ENCODE measurements around the gene SPACA4. TPM values are rescaled to one million over a fixed set of nuclear protein-coding genes. Genes with fewer than 3 reads are reported as not detected.
A peak's percentile ranks its signal among the peaks of the same experiment; 100 is the strongest.
"Not testable (repeated sequence)": the region's sequence is repeated elsewhere in the genome, so short reads cannot be mapped to it uniquely, and the experiment has no call there.

The SPACA4 gene
- total RNA-seq, 2 experiments from 2014 or later, result not detected

DNA sequence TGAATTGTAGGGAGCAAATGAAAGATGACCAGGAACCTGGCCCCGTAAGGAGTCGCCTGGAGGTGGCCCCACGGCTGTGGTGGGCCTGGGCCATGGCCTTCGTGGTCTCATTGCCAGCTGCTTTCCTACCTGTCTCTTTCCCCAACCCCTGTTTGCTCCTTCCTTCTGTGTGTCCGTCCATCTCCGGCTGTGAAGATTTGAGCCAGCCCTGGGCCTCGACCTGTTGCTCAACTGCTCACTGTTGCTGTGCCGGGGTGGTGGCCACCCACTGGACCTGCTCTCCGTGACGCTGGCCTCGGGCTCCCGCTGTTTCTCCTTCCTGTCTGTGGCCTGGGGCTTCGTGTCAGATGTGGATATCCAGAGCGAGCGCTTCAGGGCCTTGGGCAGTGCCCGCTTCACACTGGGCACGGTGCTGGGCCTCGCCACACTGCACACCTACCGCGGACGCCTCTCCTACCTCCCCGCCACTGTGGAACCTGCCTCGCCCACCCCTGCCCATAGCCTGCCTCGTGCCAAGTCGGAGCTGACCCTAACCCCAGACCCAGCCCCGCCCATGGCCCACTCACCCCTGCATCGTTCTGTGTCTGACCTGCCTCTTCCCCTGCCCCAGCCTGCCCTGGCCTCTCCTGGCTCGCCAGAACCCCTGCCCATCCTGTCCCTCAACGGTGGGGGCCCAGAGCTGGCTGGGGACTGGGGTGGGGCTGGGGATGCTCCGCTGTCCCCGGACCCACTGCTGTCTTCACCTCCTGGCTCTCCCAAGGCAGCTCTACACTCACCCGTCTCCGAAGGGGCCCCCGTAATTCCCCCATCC, 22.1 kb downstream of the SPACA4 start:
- H3K27me3 Mint-ChIP-seq, result no peaks in the 10 kb centered on the region
- DNase-seq (no peak), ATAC-seq (ENCODE audit: low read depth) (no peak)
- H3K27ac Mint-ChIP-seq, result peak overlapping the region; percentile 73
- POLR2A ChIA-PET, result interaction anchor here (1.0 to 1.7 kb wide), 3 partner anchors 10 to 13 kb away, joined by 3 to 9 read pairs (median 3); partner anchors contain the start of genes RPL18 and SPHK2
- peaks cover 4% of the 10 kb centered on the region for H3K36me3 Mint-ChIP-seq
- no peak overlapping the region for H3K4me3 Mint-ChIP-seq
- no peaks in the 10 kb centered on the region for H3K9me3 Mint-ChIP-seq
- H3K4me1 Mint-ChIP-seq, result peaks cover 26% of the 10 kb centered on the region

- Mint-ChIP-seq H3K4me1 (peaks cover 26% of the 10 kb centered on the region), H3K9me3 (no peaks in the 10 kb centered on the region), H3K36me3 (peaks cover 2% of the 10 kb centered on the region), H3K27ac (no peak overlapping the region), H3K4me3 (no peak overlapping the region), H3K27me3 (no peaks in the 10 kb centered on the region)
- ATAC-seq (ENCODE audit: low read depth) (no peak), DNase-seq (no peak)
- POLR2A ChIA-PET, result interaction anchor here (0.9 to 1.0 kb wide), 2 partner anchors 10 to 12 kb away, joined by 3 to 4 read pairs; partner anchors contain the start of genes RPL18 and SPHK2
Observed at GRCh38 chr19:48629297-48629598, 22.7 kb downstream of the SPACA4 start.

DNA sequence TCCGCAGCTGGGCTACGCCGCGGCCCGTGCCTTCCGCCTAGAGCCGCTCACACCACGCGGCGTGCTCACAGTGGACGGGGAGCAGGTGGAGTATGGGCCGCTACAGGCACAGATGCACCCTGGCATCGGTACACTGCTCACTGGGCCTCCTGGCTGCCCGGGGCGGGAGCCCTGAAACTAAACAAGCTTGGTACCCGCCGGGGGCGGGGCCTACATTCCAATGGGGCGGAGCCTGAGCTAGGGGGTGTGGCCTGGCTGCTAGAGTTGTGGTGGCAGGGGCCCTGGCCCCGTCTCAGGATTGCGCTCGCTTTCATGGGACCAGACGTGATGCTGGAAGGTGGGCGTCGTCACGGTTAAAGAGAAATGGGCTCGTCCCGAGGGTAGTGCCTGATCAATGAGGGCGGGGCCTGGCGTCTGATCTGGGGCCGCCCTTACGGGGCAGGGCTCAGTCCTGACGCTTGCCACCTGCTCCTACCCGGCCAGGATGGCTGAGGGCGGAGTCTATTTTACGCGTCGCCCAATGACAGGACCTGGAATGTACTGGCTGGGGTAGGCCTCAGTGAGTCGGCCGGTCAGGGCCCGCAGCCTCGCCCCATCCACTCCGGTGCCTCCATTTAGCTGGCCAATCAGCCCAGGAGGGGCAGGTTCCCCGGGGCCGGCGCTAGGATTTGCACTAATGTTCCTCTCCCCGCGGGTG, 23.2 kb downstream of the SPACA4 start:
- DNase-seq (no peak), ATAC-seq (ENCODE audit: low read depth) (no peak)
- POLR2A ChIA-PET, result interaction anchor here (0.9 kb wide), 1 partner anchor 11 kb away, joined by 4 read pairs; the partner anchor contains the start of genes RPL18 and SPHK2
- H3K9me3 Mint-ChIP-seq, result no peaks in the 10 kb centered on the region
- no peak overlapping the region for H3K27ac Mint-ChIP-seq
- H3K4me1 Mint-ChIP-seq, result peaks cover 25% of the 10 kb centered on the region
- peaks cover 2% of the 10 kb centered on the region for H3K36me3 Mint-ChIP-seq
- H3K4me3 Mint-ChIP-seq, result no peak overlapping the region
- H3K27me3 Mint-ChIP-seq, result no peaks in the 10 kb centered on the region

DNA sequence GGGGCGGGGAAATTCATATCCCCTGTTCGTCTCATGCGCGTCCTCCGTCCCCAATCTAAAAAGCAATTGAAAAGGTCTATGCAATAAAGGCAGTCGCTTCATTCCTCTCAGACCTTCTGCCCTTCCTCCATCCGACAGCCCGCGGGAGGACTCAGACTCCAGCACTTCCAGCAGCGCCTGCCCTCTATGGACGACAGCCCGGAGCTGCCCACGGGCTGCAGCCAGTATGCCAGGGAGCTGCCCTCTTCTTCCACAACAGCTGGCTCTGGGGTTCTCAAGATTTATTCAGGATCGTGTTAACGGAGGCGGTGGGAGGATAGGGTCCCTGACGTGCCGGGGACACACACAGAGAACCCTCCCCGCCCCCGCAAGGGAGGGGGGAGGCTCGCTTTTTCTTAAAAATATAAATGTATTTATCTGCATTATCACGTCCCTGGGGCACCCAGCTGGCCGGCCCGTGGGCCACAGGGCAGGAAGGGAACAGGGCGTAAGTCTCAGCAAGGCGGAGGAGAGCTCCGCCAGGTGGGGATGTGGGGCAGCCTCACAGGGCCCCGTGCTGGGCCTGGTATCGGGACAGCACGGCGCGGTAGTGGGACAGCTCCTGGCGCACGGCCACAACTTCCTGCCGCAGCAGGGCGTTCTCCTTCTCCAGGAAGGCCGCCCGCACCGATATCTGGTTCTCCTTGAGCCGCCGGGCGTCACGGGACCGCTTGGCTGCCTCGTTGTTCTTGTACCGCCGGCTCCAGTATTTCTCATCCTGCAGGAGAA, 23.9 kb downstream of the SPACA4 start:
- Mint-ChIP-seq H3K4me1 (peaks cover 26% of the 10 kb centered on the region), H3K4me3 (no peak overlapping the region), H3K9me3 (no peaks in the 10 kb centered on the region), H3K36me3 (peaks cover 2% of the 10 kb centered on the region), H3K27ac (no peak overlapping the region), H3K27me3 (no peaks in the 10 kb centered on the region)
- DNase-seq (no peak), ATAC-seq (ENCODE audit: low read depth) (no peak)
- POLR2A ChIA-PET, result interaction anchor here (0.6 to 0.7 kb wide), 2 partner anchors 11 to 15 kb away, joined by 3 read pairs; partner anchors contain the start of genes CA11, RPL18 and SPHK2

GRCh38 chr19:48631225-48631624, 24.7 kb downstream of the SPACA4 start:
- no peak for DNase-seq

GRCh38 chr19:48632286-48632685, 25.7 kb downstream of the SPACA4 start:
- not testable (repeated sequence) for ATAC-seq (ENCODE audit: low read depth); H3K4me3 Mint-ChIP-seq; DNase-seq; H3K9me3 Mint-ChIP-seq; H3K36me3 Mint-ChIP-seq; H3K27me3 Mint-ChIP-seq
- peak overlapping the region; percentile 34 for H3K27ac Mint-ChIP-seq
- peaks cover 21% of the 10 kb centered on the region for H3K4me1 Mint-ChIP-seq
- POLR2A ChIA-PET, result interaction anchor here (2.7 to 3.3 kb wide), 2 partner anchors 9 to 12 kb away, joined by 23 to 37 read pairs; partner anchors contain the start of genes RPL18 and SPHK2

More at GRCh38 chr19:48631225-48631624, 24.7 kb downstream of the SPACA4 start:
- H3K4me1 Mint-ChIP-seq, result peaks cover 25% of the 10 kb centered on the region
- no peak overlapping the region for H3K4me3 Mint-ChIP-seq
- no peak for ATAC-seq (ENCODE audit: low read depth)
- H3K27me3 Mint-ChIP-seq, result no peaks in the 10 kb centered on the region
- H3K36me3 Mint-ChIP-seq, result peaks cover 4% of the 10 kb centered on the region
- no peak overlapping the region for H3K27ac Mint-ChIP-seq
- POLR2A ChIA-PET, result interaction anchor here (0.7 to 0.9 kb wide), 2 partner anchors 10 to 12 kb away, joined by 3 read pairs; partner anchors contain the start of genes RPL18 and SPHK2
- H3K9me3 Mint-ChIP-seq, result no peaks in the 10 kb centered on the region

DNA sequence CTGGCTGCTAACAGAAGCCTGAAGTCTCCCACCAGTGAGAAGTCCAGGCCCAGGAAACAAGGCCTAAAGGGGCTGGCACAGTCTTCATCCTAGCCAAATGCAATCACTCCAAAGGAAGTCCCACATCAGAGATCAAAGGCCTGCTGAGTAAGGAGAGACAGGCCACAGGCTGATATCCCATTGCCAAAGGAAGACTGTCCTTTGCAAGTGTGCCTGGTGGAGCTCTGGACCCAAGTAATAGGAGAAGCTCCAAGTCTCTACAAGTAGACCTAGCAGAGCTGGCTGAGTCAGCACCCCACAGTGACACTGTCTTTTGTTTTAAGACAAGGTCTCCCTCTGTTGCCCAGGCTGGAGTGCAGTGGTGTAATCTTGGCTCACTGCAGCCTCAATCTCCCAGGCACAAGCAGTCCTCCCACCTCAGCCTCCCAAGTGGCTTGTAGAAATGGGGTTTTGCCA, 26.2 kb downstream of the SPACA4 start:
- H3K27ac Mint-ChIP-seq, result peak overlapping the region; percentile 34
- ATAC-seq (ENCODE audit: low read depth), result no peak
- H3K36me3 Mint-ChIP-seq, result peaks cover 4% of the 10 kb centered on the region
- peaks cover 21% of the 10 kb centered on the region for H3K4me1 Mint-ChIP-seq
- H3K27me3 Mint-ChIP-seq, result no peaks in the 10 kb centered on the region
- POLR2A ChIA-PET, result interaction anchor here (2.7 to 3.3 kb wide), 2 partner anchors 10 to 13 kb away, joined by 23 to 37 read pairs; partner anchors contain the start of genes RPL18 and SPHK2
- DNase-seq, result no peak
- H3K9me3 Mint-ChIP-seq, result no peaks in the 10 kb centered on the region
- H3K4me3 Mint-ChIP-seq, result no peak overlapping the region

DNA sequence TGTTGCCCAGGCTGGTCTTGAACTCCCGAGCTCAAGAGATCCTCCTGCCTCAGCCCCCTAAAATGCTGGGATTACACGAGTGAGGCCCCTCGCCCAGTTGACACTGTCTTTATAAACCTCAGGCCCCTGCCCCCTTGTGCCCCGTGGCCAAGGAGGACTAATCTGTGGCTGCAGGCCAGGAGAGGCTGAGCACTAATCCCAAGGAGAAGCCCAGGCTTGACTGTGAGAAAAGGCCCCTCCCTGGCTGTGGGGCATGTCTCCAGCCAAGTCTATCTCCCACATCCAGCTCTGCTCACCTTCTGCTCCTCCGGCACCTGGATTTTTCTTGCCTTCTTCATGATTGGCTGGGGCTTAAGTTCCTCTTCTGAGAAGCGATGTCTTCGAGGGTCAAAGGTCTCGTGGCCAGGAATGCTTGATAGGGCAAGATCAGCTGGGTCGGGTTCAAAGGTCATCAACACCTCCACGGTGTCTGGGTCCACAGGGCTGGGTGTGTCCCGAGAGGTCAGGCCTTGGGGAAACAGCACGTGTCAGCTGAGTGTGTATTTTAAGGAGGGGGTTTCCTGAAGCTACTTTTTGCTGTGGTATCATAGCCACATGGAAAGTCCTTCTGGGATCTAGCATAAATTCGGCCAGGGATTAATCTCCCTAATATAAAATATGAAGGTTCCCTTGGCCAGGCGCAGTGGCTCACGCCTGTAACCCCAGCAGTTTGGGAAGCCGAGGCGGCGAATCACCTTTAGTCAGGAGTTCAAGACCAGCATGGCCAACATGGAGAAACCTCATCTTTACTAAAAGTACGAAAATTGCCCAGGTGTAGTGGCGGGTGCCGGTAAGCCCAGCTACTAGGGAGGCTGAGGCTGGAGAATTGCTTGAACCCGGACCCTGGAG, 26.9 kb downstream of the SPACA4 start:
- H3K4me3 Mint-ChIP-seq, result peak overlapping the region; percentile 83
- POLR2A ChIA-PET, result interaction anchor here (1.5 to 3.3 kb wide), 5 partner anchors 10 to 80 kb away, joined by 3 to 37 read pairs (median 10); partner anchors contain the start of genes CA11, RPL18 and SPHK2
- ATAC-seq (ENCODE audit: low read depth) (no peak), DNase-seq (no peak)
- peak overlapping the region; percentile 34 for H3K27ac Mint-ChIP-seq
- H3K36me3 Mint-ChIP-seq, result peaks cover 5% of the 10 kb centered on the region
- peaks cover 26% of the 10 kb centered on the region for H3K4me1 Mint-ChIP-seq
- no peaks in the 10 kb centered on the region for H3K27me3 Mint-ChIP-seq
- peaks cover 1% of the 10 kb centered on the region for H3K9me3 Mint-ChIP-seq

DNA sequence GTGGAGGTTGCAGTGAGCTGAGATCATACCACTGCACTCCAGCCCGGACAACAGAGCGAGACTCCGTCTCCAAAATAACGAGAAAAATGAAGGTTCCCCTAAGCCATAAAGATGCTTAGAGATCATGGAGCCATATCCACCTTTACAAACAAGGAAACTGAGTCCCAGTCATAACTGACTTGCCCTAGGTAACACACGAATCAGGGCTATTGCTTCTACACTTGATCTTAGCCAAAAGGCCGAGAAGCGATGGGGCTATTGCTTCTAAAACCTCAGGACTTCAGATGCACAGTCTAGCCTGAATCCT, 27.4 kb downstream of the SPACA4 start:
- Mint-ChIP-seq H3K4me3 (peak overlapping the region; percentile 83), H3K27me3 (no peaks in the 10 kb centered on the region), H3K9me3 (peaks cover 4% of the 10 kb centered on the region), H3K4me1 (peaks cover 32% of the 10 kb centered on the region), H3K36me3 (peaks cover 9% of the 10 kb centered on the region), H3K27ac (peak overlapping the region; percentile 85)
- DNase-seq, result no peak
- no peak for ATAC-seq (ENCODE audit: low read depth)
- POLR2A ChIA-PET, result interaction anchor here (1.5 to 3.3 kb wide), 5 partner anchors 11 to 79 kb away, joined by 3 to 37 read pairs (median 10); partner anchors contain the start of genes CA11, RPL18 and SPHK2

- H3K27me3 Mint-ChIP-seq, result no peaks in the 10 kb centered on the region
- DNase-seq (peak; percentile 90), ATAC-seq (ENCODE audit: low read depth) (peak; percentile 15)
- H3K4me3 Mint-ChIP-seq, result peak overlapping the region; percentile 83
- H3K27ac Mint-ChIP-seq, result peak overlapping the region; percentile 85
- H3K4me1 Mint-ChIP-seq, result peaks cover 36% of the 10 kb centered on the region
- H3K36me3 Mint-ChIP-seq, result peaks cover 9% of the 10 kb centered on the region
- POLR2A ChIA-PET, result interaction anchor here (1.5 to 3.3 kb wide), 5 partner anchors 11 to 78 kb away, joined by 3 to 37 read pairs (median 10); partner anchors contain the start of genes CA11, RPL18 and SPHK2
- H3K9me3 Mint-ChIP-seq, result peaks cover 4% of the 10 kb centered on the region
Observed at GRCh38 chr19:48634424-48635262, 28.1 kb downstream of the SPACA4 start.

DNA sequence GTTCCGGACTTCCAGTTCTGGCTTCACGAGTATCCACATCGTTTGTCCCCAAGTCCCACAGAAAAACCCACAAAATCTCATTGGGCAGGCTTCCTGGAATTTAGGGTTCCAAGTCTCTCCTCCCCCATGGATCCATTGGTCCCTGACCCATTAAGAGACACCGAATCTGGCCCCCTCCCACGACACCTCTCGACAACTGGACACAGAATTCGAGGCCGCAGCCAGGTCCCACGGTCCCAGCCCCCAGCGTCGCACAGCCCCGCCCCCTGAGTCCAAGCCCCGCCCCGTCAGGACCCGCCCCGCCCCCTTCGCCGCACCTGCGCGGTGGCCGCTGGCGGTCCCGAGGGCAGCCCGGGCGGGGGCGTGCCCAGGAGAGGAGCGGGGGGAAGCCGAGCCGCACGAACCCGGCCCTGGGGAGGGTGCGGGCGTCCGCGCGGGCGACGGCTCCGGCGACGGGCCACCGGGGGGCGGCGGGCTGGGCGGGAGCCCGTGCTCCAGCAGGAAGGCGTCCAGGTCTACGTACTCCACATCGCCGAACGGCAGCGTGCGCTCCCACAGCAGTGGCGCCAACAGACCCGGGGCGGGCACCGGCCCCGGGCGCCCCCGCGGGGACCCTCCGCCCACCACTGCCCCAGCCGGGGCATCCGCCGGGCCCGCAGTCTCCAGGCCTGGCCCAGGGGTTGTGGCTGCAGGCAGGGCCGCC, 28.9 kb downstream of the SPACA4 start:
- peaks cover 4% of the 10 kb centered on the region for H3K9me3 Mint-ChIP-seq
- ATAC-seq (ENCODE audit: low read depth) (peak; percentile 2), DNase-seq (peak; percentile 87)
- H3K4me3 Mint-ChIP-seq, result peak overlapping the region; percentile 92
- H3K36me3 Mint-ChIP-seq, result peaks cover 7% of the 10 kb centered on the region
- peak overlapping the region; percentile 99 for H3K27ac Mint-ChIP-seq
- POLR2A ChIA-PET, result interaction anchor here (1.5 to 3.6 kb wide), 6 partner anchors 8 to 78 kb away, joined by 4 to 37 read pairs (median 11); partner anchors contain the start of genes CA11, RPL18 and SPHK2
- H3K4me1 Mint-ChIP-seq, result peaks cover 37% of the 10 kb centered on the region
- H3K27me3 Mint-ChIP-seq, result no peaks in the 10 kb centered on the region
